GM10847 (cell line): Measurements from ENCODE around the gene SLC16A13.

Experiments used
- POLR2A ChIP-seq: IDR thresholded peaks from 2 replicates; pipeline ENCODE4 v1.6.1; 2011; ENCODE audit not compliant: insufficient read length; ENCODE audit errors: extremely low read depth

Gene SLC16A13

GRCh38 chr17:7038025-7038862 lies 2.4 kb downstream of the SLC16A13 start:
- no peak for TF ChIP-seq POLR2A

GRCh38 chr17:7039832-7040231 lies 4.0 kb downstream of the SLC16A13 start:
- no peak for TF ChIP-seq POLR2A

- TF ChIP-seq POLR2A: no peak
Observed at GRCh38 chr17:7041607-7042500, 6.0 kb downstream of the SLC16A13 start.

- TF ChIP-seq POLR2A: no peak
Observed at GRCh38 chr17:7042501-7043181, 6.8 kb downstream of the SLC16A13 start.

GRCh38 chr17:7043182-7043496 lies 7.3 kb downstream of the SLC16A13 start:
- no peak for TF ChIP-seq POLR2A

- no peak for TF ChIP-seq POLR2A
Observed at GRCh38 chr17:7043497-7044198, 7.8 kb downstream of the SLC16A13 start, which contains the start of gene SLC16A11. Gene SLC16A11, minus strand, starts transcription at chr17:7044092. Its CDS starts 579 bp downstream, at chr17:7043513.

- no peak for TF ChIP-seq POLR2A
Observed at GRCh38 chr17:7045492-7046126, 9.8 kb downstream of the SLC16A13 start.

GRCh38 chr17:7046127-7046724 lies 10.4 kb downstream of the SLC16A13 start:
- no peak for TF ChIP-seq POLR2A

GRCh38 chr17:7047566-7047965 lies 11.8 kb downstream of the SLC16A13 start:
- TF ChIP-seq POLR2A: no peak

GRCh38 chr17:7048968-7049367 lies 13.2 kb downstream of the SLC16A13 start:
- no peak for TF ChIP-seq POLR2A

- no peak for TF ChIP-seq POLR2A
Observed at GRCh38 chr17:7056386-7056785, 20.6 kb downstream of the SLC16A13 start.

- no peak for TF ChIP-seq POLR2A
Observed at GRCh38 chr17:7058831-7059447, 23.1 kb downstream of the SLC16A13 start.

- TF ChIP-seq POLR2A: no peak
Observed at GRCh38 chr17:7060165-7060891, 24.5 kb downstream of the SLC16A13 start.
